Activated CD4-positive, alpha-beta memory T cell treated with anti-CD3 and anti-CD28 coated beads, Interleukin-2, amount 10 ng/mL, durations not matched to agents 7 days and 5 days (primary cell): ENCODE results near the gene SLC66A2. TPM values are rescaled to one million over a fixed set of nuclear protein-coding genes. Genes with fewer than 3 reads are reported as not detected.

Source experiments
- CTCF ChIA-PET: fragments of 350-600 bp; sonication (Branson Sonifier 250); formaldehyde crosslinking; loops from one replicate; lab custom pipeline; 2021; ENCODE audit warnings: antibody characterized with exemption, inconsistent platforms; lab: Charles Lee
- POLR2A ChIA-PET: fragments of 350-600 bp; sonication (Branson Sonifier 250); formaldehyde crosslinking; loops from one replicate; lab custom pipeline; 2021; ENCODE audit warnings: antibody characterized with exemption; lab: Charles Lee
- DNase-seq: peaks from one replicate; pipeline ENCODE4 v3.0.0-alpha.2; 2020
- H3K27ac Mint-ChIP-seq: one replicate; pipeline ENCODE4 v1.8.0; 2021; ENCODE audit warnings: mild to moderate bottlenecking, mixed read lengths
- H3K27me3 Mint-ChIP-seq: one replicate; pipeline ENCODE4 v1.8.0; 2021; ENCODE audit warnings: mixed read lengths
- H3K36me3 Mint-ChIP-seq: one replicate; pipeline ENCODE4 v1.8.0; 2021; ENCODE audit warnings: low read depth, mixed read lengths
- H3K4me1 Mint-ChIP-seq: one replicate; pipeline ENCODE4 v1.8.0; 2021; ENCODE audit warnings: mixed read lengths
- H3K4me3 Mint-ChIP-seq: one replicate; pipeline ENCODE4 v1.8.0; 2021; ENCODE audit warnings: mild to moderate bottlenecking, mixed read lengths
- H3K9me3 Mint-ChIP-seq: one replicate; pipeline ENCODE4 v1.8.0; 2021; ENCODE audit warnings: mixed read lengths
- total RNA-seq, 2 experiments: library from RNA; stranded (reverse); gene quantifications; one replicate each; pipeline ENCODE4 v1.2.3, GENCODE V29; 2021

The SLC66A2 gene
- total RNA-seq, 2 experiments from 2014 or later = 28.6 to 32.0 TPM

- H3K36me3 Mint-ChIP-seq = no peaks in the 10 kb centered on the region
- no peak overlapping the region for H3K4me3 Mint-ChIP-seq
- no peak for DNase-seq
- ChIA-PET POLR2A (no interaction called here), CTCF (no interaction called here)
- H3K27ac Mint-ChIP-seq = no peak overlapping the region
- H3K27me3 Mint-ChIP-seq = peaks cover 3% of the 10 kb centered on the region
- no peaks in the 10 kb centered on the region for H3K9me3 Mint-ChIP-seq
- H3K4me1 Mint-ChIP-seq = no peaks in the 10 kb centered on the region
Measured at GRCh38 chr18:79857082-79857671, 94.3 kb downstream of the SLC66A2 start.

DNA sequence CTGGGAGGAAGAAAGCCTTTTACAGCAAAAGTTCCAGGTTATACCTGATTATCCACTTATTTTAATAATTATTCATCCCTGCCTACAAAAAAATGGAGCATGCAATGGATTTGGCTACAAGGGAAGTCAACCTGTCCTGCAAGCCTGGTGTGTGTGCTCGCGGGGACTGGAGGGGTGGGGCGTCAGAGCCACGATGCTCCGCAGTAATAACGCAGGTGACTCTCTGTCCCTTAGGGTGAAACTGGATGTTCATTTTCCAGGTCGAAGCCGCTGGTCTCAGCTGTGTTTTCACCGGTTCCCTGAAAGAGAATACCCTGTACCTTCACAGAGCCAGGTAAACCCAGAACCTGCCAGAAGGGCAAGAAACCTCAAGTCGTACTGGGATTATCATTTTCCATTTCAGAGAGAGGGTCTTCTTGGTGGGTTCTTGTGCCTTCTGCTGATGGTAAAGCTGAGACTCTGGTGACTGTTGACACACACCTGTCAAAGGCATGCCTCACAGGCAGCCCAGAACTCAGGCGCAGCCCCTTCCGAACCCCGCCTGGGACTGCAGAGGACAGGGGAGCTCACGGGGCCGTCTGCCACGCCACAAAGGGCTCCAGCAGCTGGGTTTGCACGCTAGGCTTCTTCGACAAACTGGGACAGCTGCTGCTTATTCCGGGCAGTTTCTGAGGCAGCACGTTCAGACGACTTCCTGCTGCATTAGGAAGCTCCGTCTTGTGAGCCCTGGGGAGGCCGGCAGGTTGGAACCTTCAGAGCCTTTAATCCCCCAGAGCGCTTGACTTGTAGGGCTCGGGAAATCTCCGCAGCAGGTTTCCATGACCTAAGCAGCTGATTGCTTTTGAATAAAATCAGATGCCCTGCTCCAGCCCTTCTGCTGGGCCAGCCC is 95.1 kb downstream of the SLC66A2 start:
- no peak overlapping the region for H3K4me3 Mint-ChIP-seq
- no peaks in the 10 kb centered on the region for H3K36me3 Mint-ChIP-seq
- ChIA-PET CTCF (no interaction called here), POLR2A (interaction anchor here (0.6 kb wide), 1 partner anchor 263 kb away, joined by 3 read pairs; no protein-coding TSS in a partner anchor)
- no peaks in the 10 kb centered on the region for H3K4me1 Mint-ChIP-seq
- no peak for DNase-seq
- no peaks in the 10 kb centered on the region for H3K9me3 Mint-ChIP-seq
- no peak overlapping the region for H3K27ac Mint-ChIP-seq
- no peaks in the 10 kb centered on the region for H3K27me3 Mint-ChIP-seq

DNA sequence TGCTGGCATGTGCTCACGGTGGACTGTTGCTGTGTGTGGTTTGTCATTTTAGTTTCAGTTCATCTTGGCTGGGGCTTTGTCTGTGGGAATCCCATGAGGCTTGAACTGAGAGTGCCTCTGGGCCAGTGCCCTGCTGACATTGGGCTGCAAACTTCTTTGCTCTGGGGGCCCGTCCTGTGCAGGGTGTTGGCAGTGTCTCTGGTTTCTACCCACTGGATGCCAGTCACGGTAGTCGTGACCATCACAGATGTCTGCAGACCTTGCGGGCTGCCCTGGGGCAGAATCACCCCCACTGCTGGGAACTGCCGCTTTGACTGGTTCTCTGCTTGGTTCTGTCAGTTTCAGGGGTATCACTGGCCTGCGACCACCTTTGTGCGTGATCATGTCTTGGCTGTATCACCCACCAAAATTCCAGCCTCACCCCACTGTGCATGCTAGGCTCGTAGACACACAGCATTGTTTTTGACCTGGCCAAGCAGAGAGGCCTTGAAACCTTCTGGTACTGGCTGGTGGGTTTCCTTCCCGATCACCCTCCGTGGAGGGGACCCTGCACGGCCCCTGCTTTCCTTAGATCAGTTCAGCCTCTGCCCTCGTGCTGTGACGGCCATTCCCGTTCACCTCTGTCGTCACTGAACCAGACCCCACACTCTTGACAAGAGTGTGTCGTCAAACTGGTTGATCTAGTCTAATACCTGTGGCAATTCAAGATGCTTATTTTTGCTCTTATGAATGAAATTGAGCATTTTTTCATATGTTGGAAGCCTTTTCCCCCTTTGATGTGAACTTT is 96.1 kb downstream of the SLC66A2 start:
- no peaks in the 10 kb centered on the region for H3K27me3 Mint-ChIP-seq
- no peaks in the 10 kb centered on the region for H3K36me3 Mint-ChIP-seq
- H3K4me3 Mint-ChIP-seq = no peak overlapping the region
- ChIA-PET POLR2A (interaction anchor here (0.6 kb wide), 1 partner anchor 264 kb away, joined by 3 read pairs; no protein-coding TSS in a partner anchor), CTCF (no interaction called here)
- H3K4me1 Mint-ChIP-seq = no peaks in the 10 kb centered on the region
- H3K9me3 Mint-ChIP-seq = no peaks in the 10 kb centered on the region
- no peak overlapping the region for H3K27ac Mint-ChIP-seq
- DNase-seq = no peak

GRCh38 chr18:79853993-79854364 is 97.5 kb downstream of the SLC66A2 start:
- ChIA-PET CTCF (no interaction called here), POLR2A (no interaction called here)
- Mint-ChIP-seq H3K4me3 (no peak overlapping the region), H3K9me3 (no peaks in the 10 kb centered on the region), H3K36me3 (no peaks in the 10 kb centered on the region), H3K4me1 (no peaks in the 10 kb centered on the region), H3K27ac (no peak overlapping the region), H3K27me3 (no peaks in the 10 kb centered on the region)
- DNase-seq = no peak

DNA sequence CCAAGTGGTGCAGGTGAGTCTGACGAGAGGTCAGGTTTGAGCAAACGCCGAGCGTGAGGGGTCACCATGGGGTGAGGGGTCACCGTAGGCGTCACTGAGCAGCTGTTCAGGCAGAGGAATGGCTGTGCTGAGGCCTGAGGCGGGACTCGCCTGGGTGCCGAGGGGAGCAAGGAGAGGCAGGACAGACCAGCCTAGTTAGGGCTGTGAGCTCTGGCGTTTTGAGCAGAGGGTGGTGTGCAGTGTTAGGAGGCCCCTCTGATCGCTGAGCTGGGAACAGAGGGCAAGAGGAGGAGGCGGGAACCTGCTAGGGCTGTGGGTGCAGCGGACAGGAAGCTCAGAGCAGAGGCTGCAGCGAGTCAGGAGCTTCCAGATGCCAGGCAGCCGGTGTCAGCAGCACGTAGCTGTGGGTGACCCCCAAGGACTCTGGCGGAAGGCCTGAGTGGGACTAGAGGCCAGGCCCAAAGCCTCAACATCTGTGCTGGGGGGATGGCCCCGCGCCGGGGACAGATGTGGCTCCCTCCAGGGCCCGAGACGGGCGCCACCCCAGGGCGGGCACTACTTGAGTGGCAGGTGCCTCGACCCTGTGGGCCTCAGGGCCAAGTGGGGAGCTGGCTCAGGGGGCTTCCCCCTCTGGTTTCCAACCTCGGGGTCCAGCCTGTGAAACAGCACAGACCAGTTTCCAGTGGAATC is 98.0 kb downstream of the SLC66A2 start:
- ChIA-PET CTCF (no interaction called here), POLR2A (no interaction called here)
- Mint-ChIP-seq H3K27ac (no peak overlapping the region), H3K4me3 (no peak overlapping the region), H3K4me1 (no peaks in the 10 kb centered on the region), H3K9me3 (no peaks in the 10 kb centered on the region), H3K27me3 (no peaks in the 10 kb centered on the region), H3K36me3 (no peaks in the 10 kb centered on the region)
- DNase-seq = no peak

DNA sequence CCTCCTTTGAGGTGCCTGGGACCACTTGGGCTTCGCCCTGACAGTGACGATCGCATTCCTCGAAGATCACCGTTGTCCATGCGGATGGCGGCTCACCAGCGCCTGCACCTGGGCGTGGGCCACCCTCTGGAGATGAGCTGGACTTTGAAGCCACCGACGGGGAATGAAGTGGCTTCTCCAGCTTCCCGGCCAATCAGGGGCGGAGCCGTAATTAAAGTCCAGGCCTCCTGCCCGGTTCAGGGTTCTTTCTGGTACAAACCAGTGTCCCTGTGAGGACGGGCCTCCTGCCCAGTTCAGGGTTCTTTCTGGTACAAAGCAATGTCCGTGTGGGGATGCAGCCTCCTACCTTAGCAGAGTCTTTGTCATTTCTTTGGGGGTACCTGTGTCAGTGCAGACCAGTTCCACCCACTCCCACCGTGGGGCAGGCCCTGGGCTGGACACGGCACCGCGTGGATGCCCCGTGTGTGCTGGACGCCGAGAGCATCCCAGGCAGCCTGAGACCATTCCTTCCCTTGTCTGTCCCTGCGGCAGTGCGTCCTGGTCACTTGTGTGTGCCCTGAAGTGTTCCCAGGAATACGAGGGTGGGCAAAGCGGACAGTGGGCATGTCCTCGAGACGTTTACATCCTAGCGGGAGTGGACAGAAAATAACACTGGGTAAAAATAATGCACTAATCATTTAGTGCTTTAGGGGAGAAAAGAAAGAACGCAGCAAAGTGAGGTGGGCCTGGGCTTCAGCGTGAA is 98.7 kb downstream of the SLC66A2 start:
- H3K27ac Mint-ChIP-seq = no peak overlapping the region
- H3K36me3 Mint-ChIP-seq = no peaks in the 10 kb centered on the region
- H3K27me3 Mint-ChIP-seq = no peaks in the 10 kb centered on the region
- CTCF ChIA-PET = no interaction called here
- no peaks in the 10 kb centered on the region for H3K4me1 Mint-ChIP-seq
- POLR2A ChIA-PET = no interaction called here
- no peaks in the 10 kb centered on the region for H3K9me3 Mint-ChIP-seq
- H3K4me3 Mint-ChIP-seq = no peak overlapping the region
- no peak for DNase-seq

Other genes starting within 250 kb of the SLC66A2 start
- not detected for gene KCNG2, start 153.7 kb downstream of the SLC66A2 start, total RNA-seq
- 1 to 10 TPM; 9.0 to 9.2 TPM for gene HSBP1L1, start 13.0 kb upstream of the SLC66A2 start, total RNA-seq
- gene TXNL4A, start 36.9 kb upstream of the SLC66A2 start, total RNA-seq = 100 to 1,000 TPM; 120 TPM
- gene RBFA, start 82.8 kb upstream of the SLC66A2 start, total RNA-seq = 10 to 100 TPM; 13.9 to 16.8 TPM
- gene ADNP2, start 157.6 kb upstream of the SLC66A2 start, total RNA-seq = 10 to 100 TPM; 25.8 to 26.6 TPM